Activated T-helper 1 cell treated with anti-CD3 and anti-CD28 coated beads, Interleukin-2, amount 50 U/mL, for 16 hours (primary cell): ENCODE data around the gene ECT2L.
"Not testable (repeated sequence)": the region's sequence is repeated elsewhere in the genome, so short reads cannot be mapped to it uniquely, and the experiment has no call there.

Experiments used
- DNase-seq, 2 donors: peaks; one replicate each; pipeline ENCODE4 v3.0.0-alpha.2; 2020; ENCODE audit warnings: low read depth in 1 of 2, low spot score in 1 of 2

The ECT2L gene

DNA sequence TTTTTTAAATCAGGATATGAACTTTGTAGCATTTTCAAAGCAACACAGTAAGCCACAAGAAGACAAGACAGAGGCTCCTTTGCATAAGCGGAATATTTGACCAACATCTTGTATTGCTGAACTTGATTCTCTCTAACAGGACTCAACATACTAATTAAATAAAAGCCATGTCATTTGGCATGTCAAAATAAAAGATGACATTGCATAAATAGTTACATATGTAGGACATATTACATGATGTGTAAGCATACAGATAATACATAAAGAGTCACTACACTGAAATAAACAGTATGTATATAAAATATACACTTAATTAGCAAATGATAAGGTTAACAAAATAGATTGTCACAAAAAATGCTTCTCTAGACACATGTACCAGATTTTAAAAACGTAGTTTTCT, 129.9 kb downstream of the ECT2L start:
- DNase-seq = no peak

DNA sequence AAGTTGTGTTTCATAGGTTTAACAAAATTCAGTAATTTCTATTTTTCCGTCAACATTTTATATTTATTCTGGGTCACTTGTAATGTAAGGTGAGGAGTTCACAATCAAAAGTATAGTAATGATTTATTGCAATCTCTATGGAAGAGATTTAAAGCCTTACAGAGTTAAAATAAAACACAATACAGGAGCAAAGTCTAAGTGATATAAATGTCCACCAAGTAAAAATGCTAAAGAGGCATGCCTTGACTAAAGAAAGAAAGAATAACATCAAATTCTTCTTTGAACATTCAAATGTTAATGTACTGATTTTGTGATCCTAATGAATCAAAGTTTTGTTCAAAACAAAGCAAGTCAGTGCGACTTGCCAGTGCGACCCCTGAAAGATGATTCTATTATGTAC, 130.7 kb downstream of the ECT2L start:
- no peak for DNase-seq

DNA sequence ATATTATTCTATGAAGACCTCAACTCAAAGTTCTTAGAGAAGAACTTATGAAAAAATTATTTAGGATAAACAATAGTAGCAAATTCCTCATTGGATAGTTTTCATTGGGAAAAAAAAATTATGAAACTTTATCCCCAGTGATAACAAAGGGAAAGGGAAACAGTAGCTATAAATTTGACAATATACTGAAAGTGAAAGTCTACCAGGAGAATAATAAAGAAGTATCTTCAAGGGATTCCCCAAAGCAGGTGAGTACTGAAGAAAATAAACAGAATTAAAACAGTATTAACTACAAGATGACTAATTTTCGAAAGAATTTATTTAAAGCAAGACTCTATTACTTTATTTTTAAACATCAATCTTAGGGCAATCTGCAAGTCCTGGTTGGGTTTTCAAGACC, 135.8 kb downstream of the ECT2L start:
- no peak for DNase-seq

DNA sequence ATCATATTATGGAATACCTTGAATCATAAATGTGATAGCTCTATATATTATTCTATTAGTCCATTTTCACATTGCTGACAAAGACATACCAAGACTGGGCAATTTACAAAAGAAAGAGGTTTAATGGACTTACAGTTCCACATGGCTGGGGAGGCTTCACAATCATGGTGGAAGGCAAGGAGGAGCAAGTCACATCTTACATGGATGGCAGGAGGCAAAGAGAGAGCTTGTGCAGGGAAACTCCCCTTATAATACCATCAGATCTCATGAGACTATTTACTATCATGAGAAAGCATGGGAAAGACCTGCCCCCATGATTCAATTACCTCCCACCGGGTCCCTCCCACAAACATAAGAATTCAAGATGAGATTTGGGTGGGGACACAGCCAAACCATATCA, 141.0 kb downstream of the ECT2L start:
- not testable (repeated sequence) for DNase-seq

DNA sequence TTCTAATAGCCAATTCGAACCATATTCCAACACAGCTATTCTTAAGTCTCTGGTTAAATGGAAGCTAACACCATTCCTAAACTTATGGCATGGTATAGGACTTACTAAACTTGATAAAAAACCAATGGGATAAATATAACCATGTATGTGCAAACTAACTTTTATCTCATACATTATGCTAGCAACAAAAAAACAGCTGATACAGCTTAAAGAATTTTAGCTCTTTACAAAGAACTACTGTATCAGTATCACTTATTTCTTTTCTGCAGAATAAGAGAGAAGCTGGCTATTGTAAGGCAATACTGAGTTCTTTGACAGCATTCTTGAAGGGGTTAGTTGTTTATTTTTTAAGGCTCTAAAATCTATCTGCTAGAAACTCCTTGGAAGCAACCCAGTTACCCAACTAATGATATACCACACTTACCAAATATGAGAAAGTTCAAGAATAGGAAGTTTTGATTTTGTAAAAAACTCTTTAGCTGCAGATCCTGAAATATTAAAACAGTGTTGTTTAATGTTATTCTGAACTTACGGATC, 147.3 kb downstream of the ECT2L start:
- DNase-seq = no peak

DNA sequence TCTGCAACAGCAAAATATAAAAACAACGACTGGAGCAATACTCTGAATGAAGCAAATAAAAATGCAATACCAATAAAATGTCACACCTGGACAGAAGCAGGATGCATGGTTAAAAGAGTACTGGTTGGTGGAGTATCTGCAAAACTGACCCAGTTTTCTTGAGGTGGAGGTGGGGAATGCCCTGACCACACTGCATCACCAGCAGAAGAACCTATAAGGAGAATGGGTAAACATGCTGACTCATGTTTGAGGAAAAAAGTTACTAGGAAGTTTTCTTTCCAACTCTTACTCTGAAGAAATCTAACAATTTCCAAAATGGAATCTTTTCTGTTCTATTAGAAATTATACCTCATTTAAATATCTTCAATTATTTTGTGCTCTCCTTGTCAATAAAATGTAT, 148.5 kb downstream of the ECT2L start:
- DNase-seq = no peak

DNA sequence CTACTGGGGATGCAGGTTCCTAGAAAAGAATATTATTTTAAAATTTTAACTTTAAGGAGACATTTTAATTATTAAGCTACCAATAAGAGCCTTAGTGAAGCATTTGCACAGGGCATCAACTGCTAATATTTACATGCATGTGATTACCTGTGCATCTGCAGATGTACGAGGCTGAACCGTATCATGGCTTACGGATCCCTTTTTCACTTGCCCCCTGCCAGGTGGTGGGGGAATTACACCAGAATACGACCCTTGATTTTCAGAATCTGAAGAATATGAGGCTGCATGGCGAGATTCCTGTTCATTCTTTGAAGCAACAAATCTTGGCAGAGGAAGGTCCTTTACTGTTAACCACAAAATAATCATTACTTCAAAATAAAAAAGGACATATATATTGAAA, 149.5 kb downstream of the ECT2L start:
- no peak for DNase-seq

DNA sequence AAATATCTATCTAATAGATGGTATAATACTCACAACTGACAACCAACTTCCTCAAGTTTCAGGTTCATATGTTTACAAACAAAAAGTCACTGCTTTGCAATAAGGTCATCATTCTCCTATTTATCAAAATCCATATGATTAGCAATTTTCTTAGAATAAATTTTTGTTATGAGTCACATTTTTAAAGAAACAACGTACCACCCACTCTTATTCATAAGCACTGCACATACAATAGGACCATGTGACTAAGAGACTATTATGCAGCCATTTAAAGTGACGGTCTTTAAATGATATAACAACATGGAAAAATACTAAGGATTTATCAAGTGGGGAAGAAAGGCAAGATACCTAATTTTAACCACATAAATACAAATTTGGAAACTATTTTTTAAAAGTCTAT, 152.1 kb downstream of the ECT2L start:
- DNase-seq = no peak

DNA sequence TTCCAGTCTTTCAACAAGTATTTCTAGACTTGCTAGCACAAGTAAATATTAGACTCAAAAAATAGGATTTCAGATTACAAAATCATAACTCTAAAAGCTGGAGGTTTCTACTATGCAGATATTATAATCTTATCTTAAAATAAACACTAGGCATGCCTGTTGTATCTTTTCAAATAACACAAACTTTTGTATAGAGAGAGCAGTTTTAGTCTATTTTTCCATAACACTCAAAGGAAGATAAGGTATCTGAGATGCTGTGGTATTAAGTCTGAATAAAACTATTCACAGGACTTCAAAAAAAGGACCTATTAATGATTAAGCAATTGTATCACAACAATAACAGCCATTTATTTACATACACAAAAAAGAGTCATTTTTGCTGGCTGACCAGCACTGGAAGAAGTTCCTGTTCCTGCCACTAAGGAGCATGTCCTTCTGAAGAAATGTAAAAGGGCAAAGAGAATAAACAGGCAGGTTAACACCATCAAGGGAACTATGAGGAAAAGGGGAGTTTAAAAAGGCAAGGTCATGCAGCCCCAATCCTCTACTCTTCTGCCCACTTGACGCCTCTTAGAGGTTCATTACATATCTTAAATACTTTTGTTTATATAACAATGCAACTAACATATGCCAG, 152.8 kb downstream of the ECT2L start:
- DNase-seq = no peak

DNA sequence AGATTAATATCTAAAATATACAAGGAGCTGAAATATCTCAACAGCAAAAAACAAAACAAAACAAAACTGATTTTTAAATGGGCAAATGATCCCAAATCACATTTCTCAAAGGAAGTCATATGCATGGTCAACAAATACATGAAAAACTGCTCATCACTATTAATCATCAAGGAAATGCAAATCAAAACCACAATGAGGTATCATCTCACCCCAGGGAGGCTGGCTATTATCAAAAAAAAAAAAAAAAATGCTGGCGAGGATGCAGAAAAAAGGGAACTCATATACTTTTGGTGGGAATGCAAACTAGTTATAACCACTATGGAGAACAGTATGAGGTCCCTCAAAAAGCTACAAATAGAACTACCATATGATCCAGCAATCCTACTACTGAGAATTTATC, 157.6 kb downstream of the ECT2L start:
- DNase-seq = no peak
